ENCODE measurements around the gene PNPLA6.

PNPLA6 gene

GRCh38 chr19:7582446-7582845, 46.9 kb downstream of the PNPLA6 start:
- no peak for TF ChIP-seq JUND (IDR thresholded peaks at IDR 0.05; ENCODE audit: low read depth)
- in situ Hi-C loops (cut with HindIII; ENCODE audit: low pct_unique_long_range_greater_than_20kb, low sequenced_read_pairs) = no loop called here
- DNase-seq (ENCODE audit: low read depth in 1 of 2, low spot score in 1 of 2) = no peak

DNA sequence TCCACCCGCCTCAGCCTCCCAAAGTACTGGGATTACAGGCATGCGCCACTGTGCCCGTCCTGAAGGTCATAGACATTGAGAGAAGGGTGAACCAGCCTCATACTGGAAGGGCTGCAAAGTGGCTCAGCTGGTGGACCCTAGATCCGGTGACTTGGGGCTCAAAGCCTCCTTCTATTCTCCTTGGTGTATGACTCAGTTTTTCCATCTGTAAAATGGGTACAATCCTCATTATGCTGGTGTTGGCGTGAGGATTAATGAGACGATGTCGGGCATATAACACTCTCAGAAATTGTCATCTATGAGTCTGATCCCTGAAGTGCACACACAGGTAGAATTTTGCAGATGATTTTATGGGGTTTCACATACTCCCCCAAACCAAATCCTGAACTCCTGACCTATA, 54.3 kb downstream of the PNPLA6 start:
- no peak for DNase-seq (ENCODE audit: low read depth in 1 of 2, low spot score in 1 of 2)
- no peak for TF ChIP-seq JUND (IDR thresholded peaks at IDR 0.05; ENCODE audit: low read depth)
- in situ Hi-C loops (cut with HindIII; ENCODE audit: low pct_unique_long_range_greater_than_20kb, low sequenced_read_pairs) = no loop called here

DNA sequence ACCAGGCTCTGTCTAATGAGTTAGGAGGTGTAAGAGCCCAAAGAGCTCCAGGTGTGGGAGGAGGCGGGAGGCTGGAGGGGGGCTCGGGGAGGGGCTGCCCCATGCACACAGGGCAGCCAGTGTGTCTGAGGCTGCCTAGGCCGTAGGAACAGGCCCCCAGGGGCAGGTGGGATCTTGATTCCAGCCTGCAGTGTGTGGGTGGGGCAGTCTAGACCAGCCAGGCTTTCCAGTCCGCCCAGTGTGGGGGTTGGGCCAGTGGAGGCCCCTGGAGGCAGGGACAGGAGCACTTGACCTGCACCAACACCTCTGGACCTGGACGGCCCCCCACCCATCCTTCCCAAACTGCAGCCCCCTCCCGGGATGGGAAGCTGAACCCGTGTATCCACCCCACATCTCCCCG, 54.7 kb downstream of the PNPLA6 start:
- no peak for TF ChIP-seq JUND (IDR thresholded peaks at IDR 0.05; ENCODE audit: low read depth)
- DNase-seq (ENCODE audit: low read depth in 1 of 2, low spot score in 1 of 2) = peak in 1 of 2 experiments; percentile 60
- in situ Hi-C loops (cut with HindIII; ENCODE audit: low pct_unique_long_range_greater_than_20kb, low sequenced_read_pairs) = no loop called here

- peak; percentile 44 to 75 for DNase-seq (ENCODE audit: low read depth in 1 of 2, low spot score in 1 of 2)
- in situ Hi-C loops (cut with HindIII; ENCODE audit: low pct_unique_long_range_greater_than_20kb, low sequenced_read_pairs) = no loop called here
- no peak for TF ChIP-seq JUND (IDR thresholded peaks at IDR 0.05; ENCODE audit: low read depth)
These were observed 60.1 kb downstream of the PNPLA6 start, which contains the start of gene CAMSAP3 for GRCh38 chr19:7595466-7596133. TSS of gene CAMSAP3 (plus strand) at chr19:7595863. CDS start at chr19:7596003, 140 bp downstream.

DNA sequence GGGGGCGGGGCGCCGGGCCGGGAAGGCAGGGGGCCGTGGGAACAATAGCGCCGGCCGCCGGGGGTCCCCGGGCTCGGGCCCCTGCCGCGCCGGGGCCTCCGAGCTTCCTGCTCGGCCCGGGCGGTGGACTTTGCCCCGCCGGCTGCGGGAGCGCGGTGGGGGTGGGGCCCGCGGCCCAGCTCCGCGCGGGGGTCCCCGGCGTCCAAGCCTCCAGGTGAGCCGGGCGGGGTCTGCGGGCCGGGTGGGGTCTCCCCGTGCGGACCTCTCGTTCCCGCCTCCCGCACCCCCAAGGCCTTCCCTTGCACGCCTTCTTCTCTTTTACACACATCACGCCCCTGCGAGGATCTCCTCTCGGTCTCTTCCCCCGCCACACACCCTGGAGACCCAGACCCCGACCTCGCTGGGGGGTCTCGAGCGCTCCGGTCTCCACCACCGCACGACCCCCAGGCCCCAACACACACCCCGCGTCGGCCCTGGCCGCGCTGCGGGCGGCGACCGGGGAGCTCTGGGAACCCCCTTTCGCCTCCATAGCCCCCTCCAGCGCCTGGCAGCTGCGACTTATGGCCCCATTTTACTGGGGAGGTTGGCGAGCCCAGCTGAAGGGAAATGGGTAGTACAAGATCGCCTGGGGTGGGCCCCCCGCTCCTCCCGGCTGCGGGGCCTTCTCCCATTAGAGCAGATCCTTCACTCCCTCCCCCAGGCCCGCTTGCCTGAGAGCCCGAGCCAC, 60.9 kb downstream of the PNPLA6 start:
- no peak for DNase-seq (ENCODE audit: low read depth in 1 of 2, low spot score in 1 of 2)
- in situ Hi-C loops (cut with HindIII; ENCODE audit: low pct_unique_long_range_greater_than_20kb, low sequenced_read_pairs) = no loop called here
- no peak for TF ChIP-seq JUND (IDR thresholded peaks at IDR 0.05; ENCODE audit: low read depth)

GRCh38 chr19:7597689-7598088, 62.2 kb downstream of the PNPLA6 start:
- peak in 1 of 2 experiments; percentile 43 for DNase-seq (ENCODE audit: low read depth in 1 of 2, low spot score in 1 of 2)
- in situ Hi-C loops (cut with HindIII; ENCODE audit: low pct_unique_long_range_greater_than_20kb, low sequenced_read_pairs) = no loop called here
- no peak for TF ChIP-seq JUND (IDR thresholded peaks at IDR 0.05; ENCODE audit: low read depth)

- no peak for DNase-seq (ENCODE audit: low read depth in 1 of 2, low spot score in 1 of 2)
- in situ Hi-C loops (cut with HindIII; ENCODE audit: low pct_unique_long_range_greater_than_20kb, low sequenced_read_pairs) = no loop called here
- no peak for TF ChIP-seq JUND (IDR thresholded peaks at IDR 0.05; ENCODE audit: low read depth)
These were observed 62.7 kb downstream of the PNPLA6 start for GRCh38 chr19:7598180-7598579.

DNA sequence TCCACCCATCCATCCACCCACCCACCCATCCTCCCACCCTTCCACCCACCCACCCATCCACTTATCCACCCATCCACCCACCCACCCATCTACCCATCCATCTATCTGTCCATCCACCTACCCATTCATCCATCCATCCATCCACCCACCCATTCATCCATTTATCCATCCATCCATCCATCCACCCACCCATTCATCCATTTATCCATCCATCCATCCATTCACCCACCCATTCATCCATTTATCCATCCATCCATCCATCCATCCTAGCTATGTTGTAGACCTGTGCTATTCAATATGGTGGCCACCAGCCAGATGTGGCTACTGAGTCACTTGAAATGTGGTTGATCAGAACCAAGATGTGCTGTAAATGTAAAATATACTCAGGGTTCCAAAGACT, 65.2 kb downstream of the PNPLA6 start:
- in situ Hi-C loops (cut with HindIII; ENCODE audit: low pct_unique_long_range_greater_than_20kb, low sequenced_read_pairs) = no loop called here
- TF ChIP-seq JUND (IDR thresholded peaks at IDR 0.05; ENCODE audit: low read depth) = no peak
- no peak for DNase-seq (ENCODE audit: low read depth in 1 of 2, low spot score in 1 of 2)

GRCh38 chr19:7602240-7602934, 66.9 kb downstream of the PNPLA6 start:
- in situ Hi-C loops (cut with HindIII; ENCODE audit: low pct_unique_long_range_greater_than_20kb, low sequenced_read_pairs) = no loop called here
- DNase-seq (ENCODE audit: low read depth in 1 of 2, low spot score in 1 of 2) = no peak
- TF ChIP-seq JUND (IDR thresholded peaks at IDR 0.05; ENCODE audit: low read depth) = no peak

DNA sequence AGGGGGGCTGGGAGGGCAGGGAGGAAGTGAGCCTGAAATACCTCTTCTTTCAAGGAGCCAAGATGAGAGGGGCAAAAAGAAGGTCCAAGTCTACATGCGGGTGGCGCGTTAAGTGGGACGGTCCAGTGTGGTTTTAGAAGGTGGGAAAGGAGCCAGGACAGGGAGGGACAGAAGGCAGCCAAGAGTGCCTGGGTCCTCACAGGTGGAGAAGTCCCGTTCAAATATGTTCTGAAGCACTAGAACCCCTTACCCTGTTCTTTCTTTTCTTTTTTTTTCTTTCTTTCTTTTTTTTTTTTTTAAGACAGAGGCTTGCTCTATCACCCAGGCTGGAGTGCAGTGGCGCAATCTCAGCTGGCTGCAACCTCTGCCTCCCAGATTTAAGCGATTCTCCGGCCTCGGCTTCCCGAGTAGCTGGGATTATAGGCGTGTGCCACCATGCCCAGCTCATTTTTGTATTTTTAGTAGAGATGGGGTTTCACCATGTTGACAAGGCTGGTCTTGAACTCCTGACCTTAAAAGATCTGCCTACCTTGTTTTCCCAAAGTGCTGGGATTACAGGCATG, 67.5 kb downstream of the PNPLA6 start:
- no peak for TF ChIP-seq JUND (IDR thresholded peaks at IDR 0.05; ENCODE audit: low read depth)
- DNase-seq (ENCODE audit: low read depth in 1 of 2, low spot score in 1 of 2) = no peak
- in situ Hi-C loops (cut with HindIII; ENCODE audit: low pct_unique_long_range_greater_than_20kb, low sequenced_read_pairs) = no loop called here

DNA sequence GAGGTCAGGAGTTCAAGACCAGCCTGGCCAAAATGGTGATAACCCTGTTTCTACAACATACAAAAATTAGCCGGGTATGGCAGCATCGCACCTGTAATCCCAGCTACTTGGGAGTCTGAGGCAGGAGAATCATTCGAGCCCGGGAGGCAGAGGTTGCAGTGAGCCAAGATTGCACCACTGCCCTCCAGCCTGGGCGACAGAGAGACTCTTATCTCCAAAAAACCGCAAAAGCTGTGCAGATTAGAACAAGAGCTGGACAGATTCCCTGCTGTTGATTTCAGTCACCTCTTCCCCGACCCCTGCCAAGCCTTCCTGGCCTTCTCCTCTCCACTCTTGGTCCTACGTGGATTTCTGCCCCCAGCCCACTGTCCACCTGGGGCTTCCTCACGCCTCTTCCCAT, 68.4 kb downstream of the PNPLA6 start:
- in situ Hi-C loops (cut with HindIII; ENCODE audit: low pct_unique_long_range_greater_than_20kb, low sequenced_read_pairs) = no loop called here

DNA sequence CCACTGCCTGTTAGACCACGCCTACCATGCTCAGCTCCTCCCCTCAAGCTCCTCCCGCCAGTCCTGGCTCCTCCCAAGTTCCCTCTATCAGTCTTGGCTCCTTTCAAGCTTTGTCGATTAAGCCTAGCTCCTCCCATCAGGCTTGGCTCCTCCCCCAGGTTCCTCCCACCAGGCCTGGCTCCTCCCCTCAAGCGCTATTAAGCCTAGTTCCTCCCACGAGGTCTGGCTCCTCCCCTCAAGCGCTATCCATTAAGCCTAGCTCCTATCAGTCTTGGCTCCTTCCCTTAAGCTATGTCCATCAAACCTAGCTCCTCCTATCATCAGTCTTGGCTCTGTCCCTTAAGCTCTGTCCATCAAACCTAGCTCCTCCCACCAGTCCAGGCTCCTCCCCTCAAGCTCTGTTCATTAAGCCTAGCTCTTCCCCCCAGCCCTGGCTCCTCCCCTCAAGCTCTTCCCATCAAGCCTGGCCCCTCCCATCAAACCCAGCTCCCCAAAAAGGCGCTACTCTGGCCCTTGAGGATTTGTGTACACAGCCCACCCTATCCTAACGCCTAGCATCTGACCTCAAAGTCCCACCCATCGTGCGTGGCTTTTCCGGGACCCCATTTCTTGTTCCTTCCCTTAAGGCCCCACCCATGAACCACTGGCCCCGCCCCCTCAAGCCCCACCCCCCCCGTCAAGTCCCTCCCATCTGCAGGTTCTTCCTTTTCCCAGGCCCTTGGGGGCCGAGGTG, 70.1 kb downstream of the PNPLA6 start:
- no peak for TF ChIP-seq JUND (IDR thresholded peaks at IDR 0.05; ENCODE audit: low read depth)
- peak; percentile 65 to 98 for DNase-seq (ENCODE audit: low read depth in 1 of 2, low spot score in 1 of 2)
- in situ Hi-C loops (cut with HindIII; ENCODE audit: low pct_unique_long_range_greater_than_20kb, low sequenced_read_pairs) = no loop called here

More for the DNA sequence above, 68.4 kb downstream of the PNPLA6 start:
- DNase-seq (ENCODE audit: low read depth in 1 of 2, low spot score in 1 of 2) = no peak
- no peak for TF ChIP-seq JUND (IDR thresholded peaks at IDR 0.05; ENCODE audit: low read depth)
